HG02798 (cell line): ENCODE data around the gene POU2F2.

Experiments
- ATAC-seq: cut with Tn5 transposase; IDR thresholded peaks from one replicate; pipeline ENCODE4 v1.9.1; 2021; ENCODE audit warnings: mild to moderate bottlenecking; ENCODE audit not compliant: unreplicated experiment, poor library complexity

Gene POU2F2

GRCh38 chr19:42086770-42087550 is 45.3 kb downstream of the POU2F2 start:
- ATAC-seq, result no peak

- no peak for ATAC-seq
Observed at GRCh38 chr19:42086188-42086736, 46.0 kb downstream of the POU2F2 start.

DNA sequence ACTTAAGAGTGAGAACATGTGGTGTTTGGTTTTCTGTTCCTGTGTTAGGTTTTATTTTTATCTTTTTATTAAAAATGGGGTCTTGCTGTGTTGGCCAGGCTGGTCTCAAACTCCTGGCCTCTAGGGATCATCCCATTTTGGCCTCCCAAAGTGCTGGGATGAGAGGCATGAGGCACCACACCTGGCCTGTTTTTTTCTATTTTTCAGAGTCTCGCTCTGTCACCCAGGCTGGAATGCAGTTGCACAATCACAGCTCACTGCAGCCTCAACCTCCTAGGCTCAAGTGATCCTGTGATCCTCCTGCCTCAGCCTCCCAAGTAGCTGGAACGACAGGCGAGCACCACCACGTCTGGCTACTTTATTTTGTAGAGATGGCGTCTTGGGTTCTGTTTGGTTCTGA is 48.7 kb downstream of the POU2F2 start:
- ATAC-seq, result no peak

- no peak for ATAC-seq
Observed at GRCh38 chr19:42081584-42082203, 50.6 kb downstream of the POU2F2 start.

- no peak for ATAC-seq
Observed at GRCh38 chr19:42080764-42081375, 51.4 kb downstream of the POU2F2 start.

DNA sequence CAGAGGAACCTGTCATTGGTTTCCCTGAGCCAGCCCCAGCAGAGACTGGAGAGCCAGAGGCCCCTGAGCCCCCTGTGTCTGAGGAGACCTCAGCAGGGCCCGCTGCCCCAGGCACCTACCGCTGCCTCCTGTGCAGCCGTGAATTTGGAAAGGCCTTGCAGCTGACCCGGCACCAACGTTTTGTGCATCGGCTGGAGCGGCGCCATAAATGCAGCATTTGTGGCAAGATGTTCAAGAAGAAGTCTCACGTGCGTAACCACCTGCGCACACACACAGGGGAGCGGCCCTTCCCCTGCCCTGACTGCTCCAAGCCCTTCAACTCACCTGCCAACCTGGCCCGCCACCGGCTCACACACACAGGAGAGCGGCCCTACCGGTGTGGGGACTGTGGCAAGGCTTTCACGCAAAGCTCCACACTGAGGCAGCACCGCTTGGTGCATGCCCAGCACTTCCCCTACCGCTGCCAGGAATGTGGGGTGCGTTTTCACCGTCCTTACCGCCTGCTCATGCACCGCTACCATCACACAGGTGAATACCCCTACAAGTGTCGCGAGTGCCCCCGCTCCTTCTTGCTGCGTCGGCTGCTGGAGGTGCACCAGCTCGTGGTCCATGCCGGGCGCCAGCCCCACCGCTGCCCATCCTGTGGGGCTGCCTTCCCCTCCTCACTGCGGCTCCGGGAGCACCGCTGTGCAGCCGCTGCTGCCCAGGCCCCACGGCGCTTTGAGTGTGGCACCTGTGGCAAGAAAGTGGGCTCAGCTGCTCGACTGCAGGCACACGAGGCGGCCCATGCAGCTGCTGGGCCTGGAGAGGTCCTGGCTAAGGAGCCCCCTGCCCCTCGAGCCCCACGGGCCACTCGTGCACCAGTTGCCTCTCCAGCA is 52.1 kb downstream of the POU2F2 start:
- ATAC-seq, result no peak

GRCh38 chr19:42079276-42079669 is 53.0 kb downstream of the POU2F2 start:
- no peak for ATAC-seq

DNA sequence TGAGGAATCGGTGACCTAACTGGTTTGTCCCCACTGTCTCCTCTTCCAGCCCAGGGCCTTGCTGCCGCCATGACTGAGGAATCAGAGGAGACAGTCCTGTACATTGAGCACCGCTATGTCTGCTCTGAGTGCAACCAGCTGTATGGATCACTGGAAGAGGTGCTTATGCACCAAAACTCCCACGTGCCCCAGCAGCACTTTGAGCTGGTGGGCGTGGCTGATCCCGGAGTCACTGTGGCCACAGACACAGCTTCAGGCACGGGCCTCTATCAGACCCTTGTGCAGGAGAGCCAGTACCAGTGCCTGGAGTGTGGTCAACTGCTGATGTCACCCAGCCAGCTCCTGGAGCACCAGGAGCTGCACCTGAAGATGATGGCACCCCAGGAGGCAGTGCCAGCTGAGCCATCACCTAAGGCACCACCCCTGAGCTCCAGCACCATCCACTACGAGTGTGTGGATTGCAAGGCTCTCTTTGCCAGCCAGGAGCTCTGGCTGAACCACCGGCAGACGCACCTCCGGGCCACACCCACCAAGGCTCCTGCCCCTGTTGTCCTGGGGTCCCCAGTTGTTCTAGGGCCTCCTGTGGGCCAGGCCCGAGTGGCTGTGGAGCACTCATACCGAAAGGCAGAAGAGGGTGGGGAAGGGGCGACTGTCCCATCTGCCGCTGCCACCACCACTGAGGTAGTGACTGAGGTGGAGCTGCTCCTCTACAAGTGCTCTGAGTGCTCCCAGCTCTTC is 53.5 kb downstream of the POU2F2 start:
- ATAC-seq, result no peak

DNA sequence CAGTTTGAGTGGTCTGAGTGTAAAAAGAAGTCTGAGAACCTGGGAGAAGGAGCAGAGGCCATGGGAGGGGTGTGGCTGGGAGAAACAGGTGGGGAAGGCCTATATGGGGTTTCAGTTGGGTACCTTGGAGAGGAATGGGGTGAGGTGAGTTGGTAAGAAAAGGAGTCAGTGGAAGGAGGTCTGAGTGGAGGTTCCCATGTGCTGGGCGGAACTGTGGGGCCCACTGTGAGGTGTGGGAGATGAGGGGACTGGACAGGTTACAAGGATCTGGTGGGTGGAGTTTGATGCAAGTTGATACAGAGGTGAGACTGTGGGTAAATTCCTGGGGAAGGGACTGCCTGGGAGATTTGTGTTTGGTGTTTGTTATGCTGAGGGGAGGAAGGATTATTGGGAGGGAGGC is 54.2 kb downstream of the POU2F2 start:
- no peak for ATAC-seq

DNA sequence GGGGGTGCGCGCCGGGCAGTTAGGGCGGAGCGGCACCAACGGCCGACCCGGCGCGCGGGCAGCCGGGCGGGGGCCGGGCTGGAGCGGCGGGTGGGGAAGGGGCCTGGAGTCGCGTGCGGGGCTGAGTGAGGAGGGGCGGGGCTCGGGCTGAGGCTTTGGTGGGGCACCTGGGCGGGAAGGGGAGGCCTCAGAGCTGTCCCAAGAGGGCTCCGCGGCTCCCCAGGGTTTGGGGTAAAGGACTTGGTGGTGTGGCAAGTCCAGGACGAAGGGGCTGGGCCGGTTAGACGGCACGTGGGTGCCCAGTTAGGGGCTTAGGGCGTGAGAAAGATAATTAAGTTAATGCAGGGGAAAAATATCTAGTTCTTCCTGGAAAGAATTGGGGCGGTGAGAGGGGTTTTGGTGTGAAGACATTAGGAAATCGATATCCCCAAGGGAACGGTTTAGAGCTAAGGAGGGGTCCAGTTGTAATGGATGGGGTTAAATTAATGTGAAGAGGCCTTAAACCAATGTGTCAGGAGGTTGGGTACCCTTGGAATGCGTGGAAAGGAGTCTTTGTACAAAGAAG is 55.8 kb downstream of the POU2F2 start:
- ATAC-seq, result no peak

DNA sequence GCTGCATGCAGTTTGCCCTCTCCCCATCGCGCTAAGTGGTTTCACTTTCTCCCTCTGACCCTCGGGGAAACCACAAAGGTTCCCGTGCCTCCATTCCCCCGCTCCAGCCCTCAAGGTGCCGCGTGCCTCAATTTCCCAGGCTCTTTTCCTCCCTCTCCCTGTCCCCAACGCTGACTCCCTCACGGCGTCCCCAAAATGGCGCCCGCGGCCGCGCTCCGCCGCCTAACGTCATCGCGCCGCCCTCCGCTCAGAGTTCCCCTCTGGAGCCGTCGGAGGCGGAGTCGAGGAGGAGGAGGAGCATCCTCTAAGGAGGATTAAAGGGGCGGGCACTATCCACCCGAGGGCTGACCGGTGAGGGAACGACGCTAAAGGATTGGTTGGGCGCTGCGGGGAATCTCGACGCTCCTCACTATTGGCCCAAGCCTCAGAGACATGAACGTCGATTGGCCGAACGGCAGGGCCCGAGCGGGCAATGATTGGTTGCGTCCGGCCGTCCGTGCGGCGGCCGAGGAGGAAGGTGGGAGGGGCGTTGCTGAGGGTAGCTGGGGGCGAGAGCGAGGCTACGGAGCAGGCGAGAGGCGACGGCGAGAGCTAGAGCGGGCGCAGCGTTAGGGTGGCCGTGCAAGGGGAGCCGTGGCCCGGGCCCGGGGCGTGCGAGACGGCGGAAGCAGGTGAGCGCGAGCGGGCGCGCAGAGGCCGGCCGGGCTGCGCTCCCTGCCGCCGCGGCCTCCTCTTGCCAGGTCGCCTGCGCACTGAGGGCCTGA is 56.4 kb downstream of the POU2F2 start, which contains the start of gene ZNF574:
Gene ZNF574, plus strand, starts transcription at position 551 of the 764 bp plus-strand sequence. CDS start 2,441 bp downstream, outside the sequence.
- peak; percentile 93 for ATAC-seq

DNA sequence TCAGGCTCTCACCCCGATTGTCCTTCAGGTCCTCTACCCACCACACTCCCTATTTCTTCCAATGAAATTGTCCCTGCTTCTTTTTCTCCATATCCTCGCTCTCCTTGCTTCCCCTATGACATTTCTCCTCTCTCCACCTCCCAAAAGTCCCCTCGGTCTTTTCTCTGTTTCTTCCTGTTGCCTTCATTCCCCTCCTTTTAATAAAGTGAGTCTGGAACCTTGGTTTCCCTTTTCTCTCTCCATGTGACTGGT is 57.0 kb downstream of the POU2F2 start:
- no peak for ATAC-seq

GRCh38 chr19:42074513-42075363 is 57.5 kb downstream of the POU2F2 start:
- ATAC-seq, result no peak

- ATAC-seq, result no peak
Observed at GRCh38 chr19:42071247-42071646, 61.0 kb downstream of the POU2F2 start.

DNA sequence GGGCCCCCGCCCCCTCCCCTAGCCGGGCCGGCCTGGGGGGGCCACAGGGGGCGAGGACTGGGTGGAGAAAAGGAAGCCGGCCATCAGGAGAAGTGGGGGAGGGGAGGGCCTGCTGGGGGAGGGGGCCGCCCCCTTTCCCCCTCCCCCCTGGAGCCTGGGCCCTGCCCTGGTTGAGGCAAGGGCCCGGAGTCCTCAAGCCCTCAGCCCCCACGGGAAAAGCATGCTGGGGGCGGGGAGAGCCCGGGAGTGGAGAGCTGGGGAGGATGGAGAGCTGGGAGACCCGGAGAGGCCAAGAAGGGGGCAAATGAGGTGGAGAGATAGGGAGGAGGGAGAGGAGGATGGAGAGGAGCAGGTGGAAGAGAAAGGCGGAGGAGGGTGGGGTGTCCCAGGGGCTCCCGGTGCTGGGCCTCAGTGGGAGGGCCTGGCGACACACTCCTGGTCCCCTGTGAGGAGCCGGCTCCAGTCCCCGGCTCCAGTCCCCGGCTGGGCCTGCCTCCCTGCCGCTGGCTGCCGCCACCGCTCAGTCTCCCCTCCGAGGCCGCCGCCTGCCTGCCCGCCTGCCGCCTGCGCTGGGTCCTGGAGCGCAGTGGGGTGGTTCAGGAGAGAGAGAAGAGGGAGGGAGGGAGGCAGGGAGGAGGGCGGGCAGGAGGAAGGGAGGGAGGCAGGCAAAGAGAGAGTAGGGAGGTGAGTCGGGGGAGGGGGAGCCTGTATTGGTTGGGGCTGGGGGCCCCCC is 62.5 kb downstream of the POU2F2 start, which contains the start of gene GRIK5:
Gene GRIK5, minus strand, starts transcription at position 588 of the 733 bp plus-strand sequence. CDS start 4,436 bp downstream, outside the sequence.
- no peak for ATAC-seq

GRCh38 chr19:42068756-42069571 is 63.3 kb downstream of the POU2F2 start:
- no peak for ATAC-seq
